ENCODE data around the gene IDI2. TPM values are rescaled to one million over a fixed set of nuclear protein-coding genes. Genes with fewer than 3 reads are reported as not detected.

The IDI2 gene
- total RNA-seq, 1 experiment from 2014 or later = not detected

GRCh38 chr10:1056326-1057105 lies 30.9 kb upstream of the IDI2 start, which contains the start of gene WDR37:
WDR37 (plus strand) TSS chr10:1056385; CDS start chr10:1072156, 15,771 bp downstream.
- no peaks in the 10 kb centered on the region for H3K9me2 ChIP-seq (ENCODE audit: insufficient read depth)
- RAD21 ChIA-PET (ENCODE audit: low non-redundant PET in 1 of 2, low total read pairs in 2 of 2, uncharacterized antibody in 2 of 2, unreplicated experiment in 2 of 2) = no interaction called here
- CTCF ChIA-PET = no interaction called here
- H3K4me3 ChIP-seq (replicated peaks in 1 of 2; ENCODE audit: low read depth in 1 of 2, low read length in 2 of 2) = peak within 1 kb of the TSS; percentile 80 to 91
- peaks cover 12 to 16% of the 10 kb centered on the region in 2 experiments; a peak in 3 of 4 replicates for H3K4me1 ChIP-seq (ENCODE audit: control insufficient read depth in 1 of 2, insufficient read depth in 2 of 2, low read length in 2 of 2)
- H3K9me3 ChIP-seq (ENCODE audit: control insufficient read depth in 1 of 2, insufficient read depth in 1 of 2, low read depth in 1 of 2, low read length in 2 of 2) = no peaks in the 10 kb centered on the region
- POLR2A ChIA-PET = no interaction called here
- H3K9ac ChIP-seq (ENCODE audit: low read length) = peak within 1 kb of the TSS; percentile 94
- peak within 1 kb of the TSS; percentile 89 for H3K27ac ChIP-seq (ENCODE audit: low read depth, low read length)
- H3K4me2 ChIP-seq (ENCODE audit: low read length) = peak within 1 kb of the TSS; percentile 82
- TF ChIP-seq ELF1 (IDR thresholded peaks at IDR 0.05; ENCODE audit: borderline replicate concordance, low read depth) (peak; percentile 75), CTCF (IDR thresholded peaks at IDR 0.05 in 2 of 3, conservative IDR thresholded peaks at IDR 0.05 in 1 of 3; ENCODE audit: borderline replicate concordance in 1 of 3, insufficient read depth in 1 of 3, low read depth in 2 of 3, low read length in 2 of 3) (no peak), TCF7L2 (IDR thresholded peaks at IDR 0.05; ENCODE audit: borderline replicate concordance, extremely low read depth, insufficient read depth, insufficient read length) (no peak), SRF (IDR thresholded peaks at IDR 0.05; ENCODE audit: low read depth) (peak; percentile 40; the same call in 1 of the 2 replicates), ZFX (IDR thresholded peaks at IDR 0.05) (peak; percentile 94), FOSL1 (IDR thresholded peaks at IDR 0.05; ENCODE audit: low read depth) (no peak), EZH2 (IDR thresholded peaks at IDR 0.05) (no peak), SIN3A (IDR thresholded peaks at IDR 0.05; ENCODE audit: low read depth) (0 out of 2 replicates have a peak, but pooled peaks have one; percentile 1), CEBPB (IDR thresholded peaks at IDR 0.05; ENCODE audit: low read depth) (no peak), POLR2AphosphoS5 (IDR thresholded peaks at IDR 0.05; ENCODE audit: low read depth, low read length) (peak; percentile 80; the same call in 1 of the 2 replicates), ZBTB33 (IDR thresholded peaks at IDR 0.05; ENCODE audit: extremely low read depth, insufficient replicate concordance, low read length) (no peak), MAX (IDR thresholded peaks at IDR 0.05) (peak; percentile 51), EGR1 (IDR thresholded peaks at IDR 0.05; ENCODE audit: low read depth) (peak; percentile 57), ZNF274 (IDR thresholded peaks at IDR 0.05; ENCODE audit: low read depth, low read length) (no peak), POLR2A (IDR thresholded peaks at IDR 0.05; ENCODE audit: borderline replicate concordance, extremely low read depth, insufficient read depth, insufficient read length) (no peak), RAD21 (IDR thresholded peaks at IDR 0.05; ENCODE audit: low read depth) (no peak)
- no peaks in the 10 kb centered on the region for H4K20me1 ChIP-seq (ENCODE audit: insufficient read depth)
- H3K36me3 ChIP-seq (ENCODE audit: control insufficient read depth in 1 of 2, insufficient read depth in 2 of 2, low read length in 2 of 2) = no peaks in the 10 kb centered on the region; a peak in 2 of 4 replicates
- no TSS peak for BruUV-seq (replicated peaks)
- H3K79me2 ChIP-seq (ENCODE audit: insufficient read depth, low read length) = peaks cover 90% of the 10 kb centered on the region
- no peak for DNase-seq (ENCODE audit: low read depth, low spot score)
- H3K27me3 ChIP-seq (ENCODE audit: insufficient read depth, low read length) = no peaks in the 10 kb centered on the region
- H2AFZ ChIP-seq (ENCODE audit: low read depth, low read length, poor library complexity, severe bottlenecking) = peak within 1 kb of the TSS; percentile 42
- intact Hi-C loops (cut with micrococcal nuclease) = loop anchor here (10.0 kb wide), 1 partner anchor 122 kb away; the partner anchor contains the start of gene LARP4B
- ATAC-seq = peak; percentile 93
